ENCODE measurements around the gene CBR1.

The CBR1 gene

DNA sequence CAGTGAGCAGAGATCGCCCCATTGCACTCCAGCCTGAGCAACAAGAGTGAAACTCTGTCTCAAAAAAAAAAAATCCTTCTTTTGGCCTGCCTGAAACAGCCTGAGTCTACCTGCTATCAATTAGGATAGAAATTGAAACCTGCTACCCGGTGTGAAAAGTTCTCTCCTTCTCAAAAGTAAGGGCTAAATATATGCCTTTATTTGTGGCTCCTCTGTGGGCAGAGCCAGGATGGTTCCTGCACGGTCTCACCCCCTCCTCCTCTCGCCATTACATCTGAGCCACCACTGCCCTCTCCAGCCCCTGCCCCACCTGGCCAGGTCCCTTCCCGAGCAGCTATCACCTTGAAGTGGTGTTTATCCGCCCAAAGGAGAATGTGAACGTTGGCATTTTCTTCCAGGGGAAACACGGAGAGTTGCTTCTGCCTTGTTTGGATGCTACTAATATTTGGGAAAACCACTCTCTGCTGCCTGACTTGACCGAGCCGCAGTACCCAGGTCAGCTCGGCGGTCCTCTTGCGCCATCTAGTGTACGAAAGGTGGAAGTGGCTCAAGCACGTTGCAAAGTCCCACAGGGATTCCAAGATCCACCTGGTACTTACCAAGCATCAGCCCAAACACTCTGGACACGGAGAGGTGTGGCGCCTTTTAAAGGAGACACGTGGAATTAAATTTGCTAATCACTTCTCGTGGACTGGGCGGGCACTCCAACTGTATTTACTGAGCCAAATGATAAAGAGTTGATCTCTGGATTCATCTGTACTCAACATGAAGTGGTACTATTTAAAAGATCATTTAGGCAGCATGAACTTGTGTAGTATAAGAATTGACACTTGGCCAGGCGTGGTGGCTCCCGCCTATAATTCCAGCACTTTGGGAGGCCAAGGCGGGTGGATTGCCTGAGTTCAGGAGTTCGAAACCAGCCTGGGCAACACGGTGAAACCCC, 41.4 kb upstream of the CBR1 start:
- peak; percentile 87 for DNase-seq (ENCODE audit: low read depth, low spot score)
- H3K4me3 ChIP-seq (ENCODE audit: insufficient read length, low read depth): no peak overlapping the region

DNA sequence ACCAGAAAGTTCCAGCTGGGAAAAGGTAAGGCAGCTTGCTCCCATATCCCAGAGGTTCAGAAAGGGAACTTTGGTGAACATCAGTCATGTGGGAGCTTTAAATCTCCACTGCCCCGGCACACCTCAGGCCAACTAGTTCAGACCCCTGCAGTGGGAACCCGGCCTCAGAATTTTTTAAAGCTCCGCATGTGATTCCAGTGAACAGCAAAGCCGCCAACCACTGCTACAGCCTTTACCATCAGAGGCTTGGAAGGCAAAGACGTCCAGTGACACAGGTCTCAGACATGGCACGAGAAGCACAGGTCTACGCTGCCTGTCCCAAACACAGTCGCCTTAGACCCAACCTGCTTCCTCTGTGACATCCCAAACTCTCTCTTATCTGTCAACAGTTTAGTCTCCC, 40.5 kb upstream of the CBR1 start:
- no peaks in the 10 kb centered on the region for H3K9me3 ChIP-seq (ENCODE audit: insufficient read depth, low read length)
- H3K27me3 ChIP-seq (ENCODE audit: insufficient read depth, insufficient read length): no peaks in the 10 kb centered on the region
- no peaks in the 10 kb centered on the region for H3K4me1 ChIP-seq (ENCODE audit: insufficient read depth, insufficient read length)
- no peak overlapping the region for H3K4me3 ChIP-seq (ENCODE audit: insufficient read length, low read depth)
- no peak overlapping the region for H3K9ac ChIP-seq (ENCODE audit: insufficient read length, low read depth)
- peaks cover 23% of the 10 kb centered on the region for H3K36me3 ChIP-seq (ENCODE audit: insufficient read depth, insufficient read length, low read length)
- DNase-seq (ENCODE audit: low read depth, low spot score): no peak
- TF ChIP-seq YY1 (IDR thresholded peaks at IDR 0.05; ENCODE audit: insufficient read depth, insufficient read length): no peak
- TF ChIP-seq ZNF274 (IDR thresholded peaks at IDR 0.05; ENCODE audit: low read depth, low read length): no peak
- TF ChIP-seq SUZ12 (IDR thresholded peaks at IDR 0.05; ENCODE audit: extremely low read depth, insufficient read depth, insufficient read length): no peak

More for the DNA sequence above, 41.4 kb upstream of the CBR1 start:
- Histone ChIP-seq H3K27me3 (ENCODE audit: insufficient read depth, insufficient read length) (no peaks in the 10 kb centered on the region), H3K4me1 (ENCODE audit: insufficient read depth, insufficient read length) (no peaks in the 10 kb centered on the region), H3K9ac (ENCODE audit: insufficient read length, low read depth) (no peak overlapping the region), H3K36me3 (ENCODE audit: insufficient read depth, insufficient read length, low read length) (peaks cover 16% of the 10 kb centered on the region), H3K9me3 (ENCODE audit: insufficient read depth, low read length) (no peaks in the 10 kb centered on the region)
- no peak for TF ChIP-seq SUZ12 (IDR thresholded peaks at IDR 0.05; ENCODE audit: extremely low read depth, insufficient read depth, insufficient read length)
- no peak for TF ChIP-seq ZNF274 (IDR thresholded peaks at IDR 0.05; ENCODE audit: low read depth, low read length)
- no peak for TF ChIP-seq YY1 (IDR thresholded peaks at IDR 0.05; ENCODE audit: insufficient read depth, insufficient read length)

DNA sequence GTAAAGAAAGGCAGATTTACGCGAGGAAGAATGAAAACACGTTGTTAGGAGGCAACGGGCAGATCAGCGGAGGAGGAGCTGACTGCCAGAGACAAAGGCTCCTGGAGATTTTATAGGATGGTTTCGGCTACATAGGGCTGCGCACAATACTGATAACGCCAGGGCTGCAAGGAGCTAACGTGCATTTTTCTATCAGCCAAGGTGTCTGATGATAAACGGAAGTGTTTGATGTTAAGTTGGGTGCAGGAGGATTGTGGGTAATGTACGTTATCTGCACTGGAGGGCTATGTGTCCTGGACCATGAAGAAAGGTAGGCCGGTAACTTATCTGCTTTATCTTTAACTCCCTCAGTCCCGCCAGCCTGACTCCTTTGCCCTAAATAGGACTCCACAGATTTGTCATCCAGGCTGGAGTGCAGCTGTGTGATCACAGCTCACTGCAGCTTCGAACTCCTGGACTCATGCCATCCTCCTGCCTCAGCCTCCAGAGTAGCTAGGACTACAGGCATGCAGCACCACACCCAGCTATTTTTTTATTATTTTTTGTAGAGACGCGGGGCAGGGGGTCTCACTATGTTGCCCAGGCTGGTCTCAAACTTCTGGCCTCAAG, 39.1 kb upstream of the CBR1 start:
- TF ChIP-seq ZNF274 (IDR thresholded peaks at IDR 0.05; ENCODE audit: low read depth, low read length): no peak
- TF ChIP-seq SUZ12 (IDR thresholded peaks at IDR 0.05; ENCODE audit: extremely low read depth, insufficient read depth, insufficient read length): no peak
- H3K9ac ChIP-seq (ENCODE audit: insufficient read length, low read depth): no peak overlapping the region
- no peak for DNase-seq (ENCODE audit: low read depth, low spot score)

DNA sequence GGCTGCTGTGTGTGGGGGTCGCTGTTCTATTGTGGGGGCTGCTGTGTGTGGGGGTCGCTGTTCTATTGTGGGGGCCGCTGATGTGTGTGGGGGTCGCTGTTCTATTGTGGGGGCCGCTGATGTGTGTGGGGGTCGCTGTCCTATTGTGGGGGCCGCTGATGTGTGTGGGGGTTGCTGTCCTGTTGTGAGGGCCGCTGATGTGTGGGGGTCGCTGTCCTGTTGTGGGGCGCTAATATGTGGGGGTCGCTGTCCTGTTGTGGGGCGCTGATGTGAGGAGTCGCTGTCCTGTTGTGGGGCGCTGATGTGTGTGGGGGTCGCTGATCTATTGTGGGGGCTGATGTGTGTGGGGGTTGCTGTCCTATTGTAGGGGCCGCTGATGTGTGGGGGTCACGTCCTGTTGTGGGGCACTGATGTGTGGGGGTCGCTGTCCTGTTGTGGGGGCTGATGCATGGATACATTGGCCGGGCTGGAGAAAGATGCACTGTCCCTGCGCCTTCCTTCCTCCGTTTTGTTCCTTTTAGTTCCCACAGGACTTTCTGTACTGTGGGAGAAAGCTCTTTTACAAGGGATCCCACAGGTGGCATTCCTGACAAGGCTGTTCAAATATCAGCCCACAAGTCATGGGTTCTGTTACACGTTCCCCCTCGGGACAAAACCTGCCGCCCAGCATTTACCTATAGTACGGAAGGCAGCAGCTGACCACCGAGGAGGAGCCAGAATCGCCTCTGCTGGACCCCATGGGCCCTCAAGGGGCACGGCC, 37.0 kb upstream of the CBR1 start:
- no peak for TF ChIP-seq ZNF274 (IDR thresholded peaks at IDR 0.05; ENCODE audit: low read depth, low read length)
- TF ChIP-seq YY1 (IDR thresholded peaks at IDR 0.05; ENCODE audit: insufficient read depth, insufficient read length): no peak
- no peak for TF ChIP-seq SUZ12 (IDR thresholded peaks at IDR 0.05; ENCODE audit: extremely low read depth, insufficient read depth, insufficient read length)
- Histone ChIP-seq H3K9ac (ENCODE audit: insufficient read length, low read depth) (no peak overlapping the region), H3K4me1 (ENCODE audit: insufficient read depth, insufficient read length) (peaks cover 8% of the 10 kb centered on the region), H3K36me3 (ENCODE audit: insufficient read depth, insufficient read length, low read length) (peaks cover 51% of the 10 kb centered on the region), H3K27me3 (ENCODE audit: insufficient read depth, insufficient read length) (no peaks in the 10 kb centered on the region), H3K4me3 (ENCODE audit: insufficient read length, low read depth) (no peak overlapping the region), H3K9me3 (ENCODE audit: insufficient read depth, low read length) (no peaks in the 10 kb centered on the region)
- no peak for DNase-seq (ENCODE audit: low read depth, low spot score)

More for the DNA sequence above, 39.1 kb upstream of the CBR1 start:
- H3K9me3 ChIP-seq (ENCODE audit: insufficient read depth, low read length): no peaks in the 10 kb centered on the region
- no peaks in the 10 kb centered on the region for H3K27me3 ChIP-seq (ENCODE audit: insufficient read depth, insufficient read length)
- H3K36me3 ChIP-seq (ENCODE audit: insufficient read depth, insufficient read length, low read length): peaks cover 35% of the 10 kb centered on the region
- no peak overlapping the region for H3K4me3 ChIP-seq (ENCODE audit: insufficient read length, low read depth)
- H3K4me1 ChIP-seq (ENCODE audit: insufficient read depth, insufficient read length): peaks cover 8% of the 10 kb centered on the region

DNA sequence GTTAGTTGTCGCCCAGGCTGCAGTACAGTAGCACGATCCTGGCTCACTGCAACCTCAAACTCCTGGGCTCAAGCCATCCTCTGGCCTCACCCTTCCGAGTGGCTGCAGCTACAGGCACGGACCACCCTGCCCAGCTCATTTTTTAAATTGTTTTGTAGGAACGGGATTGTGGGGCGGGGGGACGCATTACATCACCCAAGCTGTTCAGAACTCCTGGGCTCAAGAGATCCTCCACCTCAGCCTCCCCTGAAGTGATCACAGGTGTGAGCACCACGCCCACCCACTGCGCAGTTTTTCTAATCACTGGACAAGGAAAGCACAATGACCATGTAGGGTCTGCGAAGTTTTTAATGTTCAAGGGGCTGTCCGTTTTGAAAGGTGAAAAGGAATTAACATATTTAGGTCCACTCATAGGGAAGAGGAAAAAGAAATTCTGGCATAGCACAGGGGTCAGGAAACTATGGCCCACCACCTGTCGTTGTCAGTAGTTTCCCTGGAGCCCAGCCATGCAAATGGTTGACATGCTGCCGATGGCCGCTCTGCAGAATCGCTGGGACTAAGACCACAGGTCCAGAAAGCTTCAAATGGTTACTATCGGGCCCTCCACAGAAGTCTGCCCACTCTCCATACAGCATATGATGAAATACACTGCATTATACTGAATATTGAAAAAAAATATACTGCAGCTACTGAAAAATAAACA, 35.5 kb upstream of the CBR1 start:
- no peak for DNase-seq (ENCODE audit: low read depth, low spot score)
- peaks cover 8% of the 10 kb centered on the region for H3K4me1 ChIP-seq (ENCODE audit: insufficient read depth, insufficient read length)
- no peaks in the 10 kb centered on the region for H3K9me3 ChIP-seq (ENCODE audit: insufficient read depth, low read length)
- peaks cover 66% of the 10 kb centered on the region for H3K36me3 ChIP-seq (ENCODE audit: insufficient read depth, insufficient read length, low read length)
- no peaks in the 10 kb centered on the region for H3K27me3 ChIP-seq (ENCODE audit: insufficient read depth, insufficient read length)
- TF ChIP-seq SUZ12 (IDR thresholded peaks at IDR 0.05; ENCODE audit: extremely low read depth, insufficient read depth, insufficient read length): no peak
- no peak overlapping the region for H3K4me3 ChIP-seq (ENCODE audit: insufficient read length, low read depth)
- no peak overlapping the region for H3K9ac ChIP-seq (ENCODE audit: insufficient read length, low read depth)

DNA sequence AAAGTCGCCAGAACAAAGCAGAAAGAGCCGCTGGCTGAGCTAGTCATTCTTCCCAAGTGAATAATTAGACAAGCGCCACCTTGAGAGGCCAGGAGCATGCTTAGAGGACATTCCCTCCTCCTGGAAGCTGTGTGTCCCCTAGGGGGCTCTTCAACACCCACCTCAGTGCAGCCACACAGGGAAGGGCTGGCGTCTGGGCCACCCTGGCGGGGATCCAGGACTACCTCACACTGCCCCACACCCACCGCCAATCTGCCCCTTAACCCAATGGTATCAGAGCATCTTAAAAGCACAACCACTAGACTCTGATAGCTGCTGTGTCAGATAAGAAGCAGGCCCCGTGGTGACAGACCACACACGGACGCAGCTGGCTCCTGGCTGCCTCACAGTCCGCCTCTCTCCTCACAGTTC, 34.4 kb upstream of the CBR1 start:
- Histone ChIP-seq H3K4me3 (ENCODE audit: insufficient read length, low read depth) (no peak overlapping the region), H3K36me3 (ENCODE audit: insufficient read depth, insufficient read length, low read length) (peaks cover 76% of the 10 kb centered on the region), H3K4me1 (ENCODE audit: insufficient read depth, insufficient read length) (peaks cover 8% of the 10 kb centered on the region), H3K27me3 (ENCODE audit: insufficient read depth, insufficient read length) (no peaks in the 10 kb centered on the region), H3K9ac (ENCODE audit: insufficient read length, low read depth) (no peak overlapping the region), H3K9me3 (ENCODE audit: insufficient read depth, low read length) (no peaks in the 10 kb centered on the region)
- TF ChIP-seq ZNF274 (IDR thresholded peaks at IDR 0.05; ENCODE audit: low read depth, low read length): no peak
- TF ChIP-seq SUZ12 (IDR thresholded peaks at IDR 0.05; ENCODE audit: extremely low read depth, insufficient read depth, insufficient read length): no peak
- no peak for TF ChIP-seq YY1 (IDR thresholded peaks at IDR 0.05; ENCODE audit: insufficient read depth, insufficient read length)
- peak; percentile 35 for DNase-seq (ENCODE audit: low read depth, low spot score)
